Measurements from ENCODE around the gene AIF1L. TPM values are rescaled to one million over a fixed set of nuclear protein-coding genes. Genes with fewer than 3 reads are reported as not detected.

AIF1L gene
- total RNA-seq = 64.6 and 72.3 TPM in 2 replicates

DNA sequence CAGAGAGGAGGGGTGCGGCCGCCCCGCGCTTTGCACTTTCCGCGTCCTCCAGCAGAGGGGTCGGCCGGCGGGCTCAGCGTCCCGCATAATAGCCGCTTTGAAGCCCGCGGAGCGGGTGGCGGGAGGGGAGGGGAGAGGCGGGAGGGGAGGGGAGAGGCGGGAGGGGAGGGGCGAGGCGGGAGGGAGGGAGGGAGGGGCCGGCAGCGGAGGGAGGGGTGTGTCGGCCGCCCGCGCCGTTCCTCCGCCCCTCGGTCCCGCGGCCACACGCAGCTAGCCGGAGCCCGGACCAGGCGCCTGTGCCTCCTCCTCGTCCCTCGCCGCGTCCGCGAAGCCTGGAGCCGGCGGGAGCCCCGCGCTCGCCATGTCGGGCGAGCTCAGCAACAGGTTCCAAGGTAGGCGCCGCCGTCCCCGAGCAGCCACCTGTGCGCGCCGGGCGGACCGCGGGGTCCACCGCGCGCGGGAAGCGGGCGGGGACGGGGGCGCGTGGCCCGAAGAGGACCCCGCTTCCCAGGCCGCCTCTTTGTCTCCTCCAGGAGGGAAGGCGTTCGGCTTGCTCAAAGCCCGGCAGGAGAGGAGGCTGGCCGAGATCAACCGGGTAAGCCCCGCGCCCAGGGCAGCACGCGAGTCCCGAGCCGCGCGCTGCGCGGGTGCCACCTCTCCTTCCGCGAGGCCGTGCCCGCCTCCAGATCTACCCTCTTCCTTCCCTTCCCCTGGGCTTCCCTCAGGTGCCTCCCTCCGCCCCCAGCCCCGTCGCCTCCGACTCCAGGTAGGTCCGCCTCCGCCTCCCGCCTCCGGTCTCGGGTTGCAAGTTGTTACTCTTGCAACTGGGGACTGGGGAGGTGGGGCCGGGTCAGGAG lies at the start of gene AIF1L:
AIF1L (plus strand) TSS at position 263 of the 857 bp plus-strand sequence; CDS start at position 362, 99 bp downstream.
- DNase-seq (ENCODE audit: low read depth, low spot score) = no peak

- peak; percentile 17 for DNase-seq (ENCODE audit: low read depth, low spot score)
These were observed 49.6 kb upstream of the AIF1L start for GRCh38 chr9:131046581-131047202.

DNA sequence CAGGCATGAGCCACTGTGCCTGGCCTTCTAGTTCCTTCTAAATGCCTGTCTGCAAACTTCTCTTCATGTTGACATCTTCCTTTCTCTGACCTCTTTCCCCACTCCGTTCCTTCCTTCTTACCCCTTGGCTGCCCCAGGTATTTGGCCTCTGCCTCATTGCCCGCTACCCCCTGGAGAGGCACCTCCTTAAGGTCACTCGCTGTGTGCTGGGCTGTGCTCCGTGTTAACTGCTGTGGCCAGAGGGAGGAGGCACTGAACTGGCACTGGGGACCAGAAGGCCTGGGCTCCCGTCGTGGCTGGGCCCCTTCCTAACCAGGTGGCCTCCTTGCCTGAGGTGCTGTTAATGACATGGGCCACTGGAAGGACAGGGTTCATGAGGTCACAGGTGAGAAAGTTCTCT lies 48.0 kb upstream of the AIF1L start:
- DNase-seq (ENCODE audit: low read depth, low spot score) = no peak

DNA sequence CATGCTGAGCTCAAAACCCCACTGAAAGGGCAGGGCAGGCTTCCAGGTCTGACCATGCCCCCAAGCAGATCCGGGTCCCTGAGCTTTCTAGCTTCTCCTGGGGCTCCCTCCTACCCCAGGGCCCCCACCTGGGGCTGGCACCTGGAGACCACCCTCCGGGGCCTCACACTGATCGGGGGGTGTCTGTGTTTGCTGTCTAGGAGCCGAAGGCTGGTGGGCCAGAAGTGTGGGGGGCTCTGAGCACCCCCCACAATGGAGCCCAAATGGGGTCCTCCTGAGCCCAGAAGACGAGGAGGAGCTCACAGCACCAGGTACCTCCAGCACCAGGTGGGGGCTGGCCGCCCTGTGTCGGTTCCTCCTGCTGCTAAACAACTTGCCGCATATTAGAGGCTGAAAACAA lies 47.5 kb upstream of the AIF1L start:
- DNase-seq (ENCODE audit: low read depth, low spot score) = no peak

DNA sequence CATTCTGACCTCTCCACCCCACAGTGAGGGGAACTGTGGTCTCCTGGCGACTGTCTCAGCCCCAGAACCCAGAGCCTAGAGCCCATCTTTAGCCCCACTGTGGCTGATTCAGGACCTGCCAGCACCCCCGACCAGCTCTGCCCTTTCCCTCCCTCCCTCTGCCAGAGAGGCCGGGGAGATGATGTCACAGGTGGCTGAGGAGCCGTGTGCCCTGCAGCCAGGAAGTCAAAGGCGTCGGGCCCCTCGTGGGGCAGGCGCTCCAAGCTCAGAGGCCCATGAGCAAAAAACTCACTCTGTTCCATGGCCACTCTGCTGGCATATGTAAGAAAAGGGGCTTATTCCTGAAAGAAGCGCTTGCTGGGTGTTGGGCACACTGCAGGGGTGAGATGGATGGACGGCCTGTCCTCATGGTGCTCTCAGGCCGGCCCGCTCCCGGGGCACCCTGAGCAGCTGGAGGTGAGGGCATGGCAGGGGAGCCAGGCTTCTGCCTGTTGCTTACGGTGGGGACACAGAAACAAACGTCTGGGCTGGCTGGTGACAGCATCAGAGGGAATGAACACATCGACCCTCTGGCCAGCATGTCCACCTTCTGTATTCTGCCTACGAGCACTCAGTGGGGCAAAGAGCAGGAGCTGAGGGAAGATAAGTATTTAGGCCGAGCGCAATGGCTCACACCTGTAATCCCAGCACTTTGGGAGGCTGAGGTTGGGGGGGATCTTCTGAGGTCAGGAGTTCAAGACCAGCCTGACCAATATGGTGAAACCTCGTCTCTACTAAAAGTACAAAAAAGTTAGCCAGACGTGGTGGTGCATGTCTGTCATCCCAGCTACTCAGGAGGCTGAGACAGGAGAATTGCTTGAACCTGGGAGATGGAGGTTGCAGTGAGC lies 46.3 kb upstream of the AIF1L start:
- no peak for DNase-seq (ENCODE audit: low read depth, low spot score)

DNA sequence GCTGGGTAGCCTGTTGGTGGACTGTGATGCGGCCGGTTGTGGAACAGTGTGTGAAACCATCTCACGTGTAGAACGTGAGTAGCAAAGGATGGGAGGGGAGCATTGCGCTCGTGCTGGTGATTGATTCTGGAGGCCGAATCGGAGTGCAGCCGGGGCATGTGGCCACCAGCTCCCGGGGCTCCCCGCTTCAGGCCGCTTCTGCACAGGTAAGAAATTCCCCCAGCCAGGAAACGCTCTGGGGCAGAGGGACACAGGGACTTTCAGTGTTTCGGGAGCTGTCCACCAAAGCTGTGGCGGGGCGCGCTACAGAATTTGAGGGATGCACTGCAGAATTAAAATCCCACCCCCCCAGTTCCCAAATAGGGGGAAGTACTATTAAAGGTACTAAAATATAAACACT lies 45.5 kb upstream of the AIF1L start:
- no peak for DNase-seq (ENCODE audit: low read depth, low spot score)

DNA sequence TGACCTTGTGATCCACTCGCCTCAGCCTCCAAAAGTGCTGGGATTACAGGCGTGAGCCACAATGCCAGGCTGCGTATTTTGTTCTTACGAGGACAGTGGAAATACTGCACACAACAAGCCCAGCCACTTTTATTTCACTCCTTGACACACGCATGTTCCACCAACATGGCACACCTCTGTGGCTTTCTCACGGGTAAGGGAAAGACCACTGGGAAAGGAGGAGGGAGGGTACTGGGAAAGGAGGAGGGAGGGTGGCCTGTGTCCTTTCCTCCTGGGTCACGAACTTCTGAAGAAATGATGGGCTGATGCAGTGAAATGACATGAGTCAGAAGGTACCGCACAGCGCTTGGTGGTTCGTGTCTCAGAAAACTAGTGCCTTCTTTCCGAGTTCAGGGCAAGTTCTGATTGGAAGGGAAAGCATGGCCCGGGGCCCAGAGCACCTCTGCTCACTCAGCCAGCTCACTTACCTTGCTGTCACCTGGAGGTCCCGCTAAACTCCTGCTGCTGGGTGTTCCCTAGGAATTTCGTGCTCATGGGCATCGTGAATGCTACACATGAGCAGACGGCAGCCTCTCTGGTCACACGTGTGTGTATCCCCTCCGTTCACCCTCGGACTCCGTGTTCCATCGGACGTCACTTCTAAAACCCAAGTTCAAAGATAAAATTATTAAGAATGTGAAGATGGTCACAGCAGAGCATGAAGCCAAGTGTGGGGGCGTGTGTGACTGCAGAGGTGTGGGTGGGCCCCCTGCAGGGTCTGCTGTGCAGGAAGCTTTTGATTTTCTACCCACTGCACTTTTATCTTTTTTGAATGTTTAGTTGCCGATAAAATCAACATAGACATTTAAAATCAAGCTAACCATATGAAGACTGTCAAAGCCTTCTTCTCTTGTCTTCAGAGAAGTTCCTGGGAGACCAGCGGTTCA lies 44.5 kb upstream of the AIF1L start:
- no peak for DNase-seq (ENCODE audit: low read depth, low spot score)

GRCh38 chr9:131053896-131054295 lies 42.4 kb upstream of the AIF1L start:
- no peak for DNase-seq (ENCODE audit: low read depth, low spot score)

GRCh38 chr9:131056781-131057506 lies 39.4 kb upstream of the AIF1L start:
- DNase-seq (ENCODE audit: low read depth, low spot score) = no peak

DNA sequence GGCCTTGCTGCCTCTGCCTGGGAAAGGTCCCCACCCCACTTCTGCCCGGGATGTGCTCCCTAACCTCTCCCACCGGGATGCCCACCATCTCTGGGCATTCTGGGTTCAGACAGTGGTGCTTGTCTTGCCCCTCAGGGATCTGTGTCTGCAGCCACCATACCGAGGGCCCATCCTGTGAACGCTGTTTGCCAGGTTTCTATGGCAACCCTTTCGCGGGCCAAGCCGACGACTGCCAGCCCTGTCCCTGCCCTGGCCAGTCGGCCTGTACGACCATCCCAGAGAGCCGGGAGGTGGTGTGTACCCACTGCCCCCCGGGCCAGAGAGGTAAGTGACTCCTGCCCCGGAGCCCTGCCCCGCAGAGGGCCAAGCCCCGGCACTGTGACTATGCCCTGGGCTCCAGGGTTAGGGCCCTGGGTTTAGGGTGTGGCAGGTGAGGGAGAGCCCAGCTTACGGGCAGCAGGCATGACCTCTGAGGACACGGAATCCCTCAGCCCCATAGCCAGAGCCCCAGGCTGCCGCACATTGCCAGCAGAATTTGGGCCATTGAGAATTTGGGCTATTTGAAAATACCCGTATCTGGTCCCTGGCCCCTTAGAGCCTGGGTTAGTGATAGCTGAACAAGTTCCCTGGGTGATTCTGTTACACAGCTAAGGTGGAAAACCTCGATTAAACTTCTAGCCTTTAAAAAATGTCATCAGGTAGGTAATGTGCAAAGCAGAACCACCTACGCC lies 35.3 kb upstream of the AIF1L start:
- no peak for DNase-seq (ENCODE audit: low read depth, low spot score)

DNA sequence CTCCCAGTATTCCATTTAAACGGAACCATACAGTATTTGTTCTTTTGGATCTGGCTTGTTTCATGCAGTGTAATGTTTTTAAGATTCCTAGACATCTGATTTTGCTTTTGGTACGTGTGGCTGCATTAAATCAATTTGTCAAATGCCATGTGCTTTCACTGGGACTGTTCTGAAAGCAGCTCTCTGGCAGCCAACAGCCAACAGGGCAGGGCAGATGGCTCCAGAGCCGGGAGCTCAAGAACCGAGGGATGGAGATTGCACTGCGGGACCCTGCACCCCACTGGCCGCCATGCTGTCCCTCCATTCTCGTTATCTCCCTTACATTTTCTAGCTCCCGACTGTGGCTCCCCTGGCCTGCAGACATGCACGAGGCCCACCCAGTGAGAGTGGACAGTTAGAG lies 33.4 kb upstream of the AIF1L start:
- no peak for DNase-seq (ENCODE audit: low read depth, low spot score)

- no peak for DNase-seq (ENCODE audit: low read depth, low spot score)
These were observed 30.7 kb upstream of the AIF1L start for GRCh38 chr9:131065599-131065998.

DNA sequence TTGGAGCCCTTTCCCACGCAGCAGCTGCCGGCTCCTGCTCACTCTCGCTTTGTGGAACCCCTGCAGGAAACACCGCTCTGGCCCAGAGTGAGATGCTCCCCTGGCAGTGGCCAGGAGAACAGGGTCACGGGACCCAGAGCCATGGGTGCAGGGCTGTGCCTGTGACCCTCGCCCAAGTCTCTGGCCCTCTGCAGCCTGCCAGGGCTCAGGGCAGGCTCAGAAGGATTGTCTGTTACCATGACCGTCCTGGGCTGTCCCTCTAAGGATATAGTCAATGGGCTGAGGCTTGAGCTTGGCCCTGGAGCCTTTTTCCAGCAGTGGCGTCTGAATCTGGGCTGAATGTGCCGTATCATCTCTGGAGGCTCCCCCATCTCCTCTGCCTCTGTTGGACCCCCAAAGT lies 28.7 kb upstream of the AIF1L start:
- DNase-seq (ENCODE audit: low read depth, low spot score) = no peak

DNA sequence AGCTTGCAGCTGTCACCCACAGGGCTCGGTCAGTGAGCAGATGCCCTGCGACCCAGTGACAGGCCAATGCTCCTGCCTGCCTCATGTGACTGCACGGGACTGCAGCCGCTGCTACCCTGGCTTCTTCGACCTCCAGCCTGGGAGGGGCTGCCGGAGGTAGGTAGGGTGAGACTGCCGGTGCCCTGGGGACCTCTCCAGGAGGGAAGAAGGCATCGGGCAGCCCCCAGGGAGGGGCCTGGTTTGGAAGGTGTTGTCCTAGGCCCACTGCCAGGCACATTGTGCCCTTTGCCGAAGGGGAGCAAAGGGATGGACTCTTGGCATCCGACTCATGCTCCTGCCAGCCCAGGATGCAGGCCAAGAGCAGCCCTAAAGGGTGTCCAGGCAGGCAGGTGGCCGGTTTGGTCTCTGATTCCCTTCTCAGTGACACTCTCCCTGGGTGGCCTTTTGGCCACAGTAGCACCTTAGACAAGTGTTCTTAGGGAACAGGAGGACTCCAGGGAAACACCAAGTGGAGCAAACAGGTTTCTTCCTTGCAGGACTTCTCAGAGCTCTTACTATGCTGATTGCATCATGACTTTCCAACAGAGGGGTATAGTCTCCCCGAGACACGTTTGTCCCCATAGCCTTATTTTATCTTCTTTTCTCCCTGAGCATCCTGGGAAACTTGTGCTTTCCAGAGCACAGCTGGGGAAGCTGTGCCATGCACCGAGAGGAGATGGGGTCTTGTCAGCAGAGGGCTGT lies 28.1 kb upstream of the AIF1L start:
- DNase-seq (ENCODE audit: low read depth, low spot score) = no peak

DNA sequence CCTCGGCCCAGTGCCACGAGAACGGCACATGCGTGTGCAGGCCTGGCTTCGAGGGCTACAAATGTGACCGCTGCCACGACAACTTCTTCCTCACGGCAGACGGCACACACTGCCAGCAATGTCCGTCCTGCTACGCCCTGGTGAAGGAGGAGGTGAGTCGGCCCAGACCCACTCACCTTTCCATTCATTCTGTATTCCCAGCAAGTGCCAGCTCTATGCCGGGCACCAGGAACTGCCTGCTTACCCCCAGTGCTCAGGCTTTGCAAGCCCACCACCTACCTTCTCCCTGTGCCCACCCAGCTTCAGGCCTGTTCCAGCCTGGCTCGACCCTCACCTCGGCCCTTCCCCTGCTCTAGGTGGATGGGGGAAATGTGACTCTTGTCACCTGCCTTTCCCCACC lies 26.6 kb upstream of the AIF1L start:
- no peak for DNase-seq (ENCODE audit: low read depth, low spot score)

GRCh38 chr9:131072107-131072870 lies 24.0 kb upstream of the AIF1L start:
- DNase-seq (ENCODE audit: low read depth, low spot score) = no peak

DNA sequence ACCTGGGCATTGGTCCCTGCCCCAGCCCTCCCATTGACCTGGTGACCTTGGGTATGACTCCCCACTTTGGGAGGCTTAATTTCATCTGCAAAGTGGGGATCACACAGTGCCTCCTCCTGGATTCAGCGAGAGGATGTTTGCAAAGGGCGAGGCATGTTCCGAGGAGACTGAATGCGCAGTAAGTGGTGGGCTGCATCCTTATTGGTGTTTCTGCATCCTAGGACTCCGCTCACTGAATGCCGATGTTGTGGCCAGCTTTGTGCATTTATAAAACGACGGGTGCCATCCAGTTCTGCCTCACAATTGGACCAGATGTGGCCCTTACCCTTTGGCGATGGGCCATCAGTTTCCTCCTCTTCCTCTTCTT lies 23.5 kb upstream of the AIF1L start:
- no peak for DNase-seq (ENCODE audit: low read depth, low spot score)
